HEK293 (cell line): ENCODE results near the gene STS.

Source experiments
- CTCF ChIP-seq: fragments of 450-650 bp; formaldehyde crosslinking; IDR thresholded peaks from 2 replicates; pipeline ENCODE4 v1.5.1; 2016; ENCODE audit warnings: missing biosample characterization, missing genetic modification characterization
- YY1 ChIP-seq: fragments of 450-650 bp; formaldehyde crosslinking; IDR thresholded peaks from 2 replicates; pipeline ENCODE4 v1.5.1; 2018; ENCODE audit warnings: missing biosample characterization, missing genetic modification characterization
- ZBTB20 ChIP-seq: fragments of 450-650 bp; formaldehyde crosslinking; IDR thresholded peaks from 2 replicates; pipeline ENCODE4 v1.5.1; 2016; ENCODE audit warnings: missing biosample characterization, missing genetic modification characterization
- ZNF24 ChIP-seq: fragments of 450-650 bp; formaldehyde crosslinking; IDR thresholded peaks from 2 replicates; pipeline ENCODE4 v1.5.1; 2016; ENCODE audit warnings: missing biosample characterization, missing genetic modification characterization

DNA sequence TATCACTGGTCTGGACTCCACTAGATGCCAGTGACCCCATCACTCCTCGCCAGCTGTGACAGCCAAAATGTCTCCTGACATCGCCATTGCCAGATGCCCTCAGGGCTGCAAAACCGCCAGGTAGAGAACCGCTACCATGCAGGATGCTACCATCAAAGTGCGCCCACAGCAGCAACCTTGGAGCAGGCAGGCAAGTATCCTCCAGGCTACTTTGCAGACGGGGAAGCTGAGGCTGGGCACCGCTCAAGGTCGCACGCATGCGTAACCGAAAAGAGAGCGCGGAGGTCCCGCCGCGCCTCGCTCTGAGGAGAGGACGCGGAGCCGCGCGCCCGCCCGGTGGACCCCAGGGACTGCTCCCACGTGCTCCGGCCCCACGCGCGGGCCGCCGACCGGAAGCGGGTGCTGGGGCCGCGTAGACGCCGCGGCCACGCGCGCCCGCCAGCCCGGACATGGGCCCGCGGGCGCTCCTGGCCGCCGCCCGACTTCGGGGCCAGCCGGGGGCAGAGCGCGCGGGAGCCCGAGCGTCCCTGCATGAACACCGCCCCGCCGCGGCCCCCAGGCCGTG lies at the start of gene STS:
- TF ChIP-seq YY1 (tag by site-specific recombination) (peak; percentile 23; the same call in 1 of the 2 replicates), ZBTB20 (tag by site-specific recombination) (no peak), CTCF (no peak), ZNF24 (tag by site-specific recombination) (no peak)
